ENCODE measurements around the gene DCAF8L2. TPM values are rescaled to one million over a fixed set of nuclear protein-coding genes. Genes with fewer than 3 reads are reported as not detected.

The DCAF8L2 gene
- total RNA-seq, 4 donors from 2014 or later: 0.23 TPM; not detected in 3

- ATAC-seq: no peak
- Histone ChIP-seq H3K4me3 (no peak overlapping the region), H3K9me3 (no peaks in the 10 kb centered on the region), H3K27ac (no peak overlapping the region), H3K4me1 (no peaks in the 10 kb centered on the region), H3K27me3 (no peaks in the 10 kb centered on the region), H3K36me3 (no peaks in the 10 kb centered on the region)
- TF ChIP-seq POLR2A (IDR thresholded peaks at IDR 0.05): no peak
- no peak for TF ChIP-seq POLR2AphosphoS5 (IDR thresholded peaks at IDR 0.05)
- TF ChIP-seq CTCF (IDR thresholded peaks at IDR 0.05): no peak
- no peak for TF ChIP-seq EP300 (IDR thresholded peaks at IDR 0.05)
- WGBS, 2 donors (ENCODE audit: low coverage in 1 of 2): 17% methylated on average over 1 of the region's 1 CpG; no CpG with 5 or more reads in 1 of the 2 donors
Measured at GRCh38 chrX:27656581-27656980, 66.4 kb downstream of the DCAF8L2 start.

- no peak for ATAC-seq
- no peak for TF ChIP-seq CTCF (IDR thresholded peaks at IDR 0.05)
- no peak for TF ChIP-seq POLR2A (IDR thresholded peaks at IDR 0.05)
- no peak for TF ChIP-seq POLR2AphosphoS5 (IDR thresholded peaks at IDR 0.05)
- no peak for TF ChIP-seq EP300 (IDR thresholded peaks at IDR 0.05)
- H3K4me1 ChIP-seq: no peaks in the 10 kb centered on the region
- no peak overlapping the region for H3K27ac ChIP-seq
- no peaks in the 10 kb centered on the region for H3K9me3 ChIP-seq
- no peaks in the 10 kb centered on the region for H3K36me3 ChIP-seq
- no peaks in the 10 kb centered on the region for H3K27me3 ChIP-seq
- no peak overlapping the region for H3K4me3 ChIP-seq
Measured at GRCh38 chrX:27660878-27661277, 70.7 kb downstream of the DCAF8L2 start.

- no peak for ATAC-seq
- H3K27me3 ChIP-seq: no peaks in the 10 kb centered on the region
- TF ChIP-seq POLR2AphosphoS5 (IDR thresholded peaks at IDR 0.05): no peak
- no peak for TF ChIP-seq POLR2A (IDR thresholded peaks at IDR 0.05)
- no peak for TF ChIP-seq EP300 (IDR thresholded peaks at IDR 0.05)
- no peak for TF ChIP-seq CTCF (IDR thresholded peaks at IDR 0.05)
- no peaks in the 10 kb centered on the region for H3K9me3 ChIP-seq
- no peaks in the 10 kb centered on the region for H3K36me3 ChIP-seq
- no peaks in the 10 kb centered on the region for H3K4me1 ChIP-seq
- no peak overlapping the region for H3K27ac ChIP-seq
- no peak overlapping the region for H3K4me3 ChIP-seq
- WGBS, 2 donors (ENCODE audit: low coverage in 1 of 2): 77 to 92% methylated on average over 2 of the region's 2 CpGs
Measured at GRCh38 chrX:27671234-27671633, 81.1 kb downstream of the DCAF8L2 start.

- Histone ChIP-seq H3K27me3 (no peaks in the 10 kb centered on the region), H3K4me1 (no peaks in the 10 kb centered on the region), H3K27ac (no peak overlapping the region), H3K4me3 (no peak overlapping the region), H3K36me3 (no peaks in the 10 kb centered on the region), H3K9me3 (no peaks in the 10 kb centered on the region)
- ATAC-seq: no peak
- TF ChIP-seq POLR2A (IDR thresholded peaks at IDR 0.05) (no peak), CTCF (IDR thresholded peaks at IDR 0.05) (no peak)
- 44% methylated on average over 4 of the region's 4 CpGs; no CpG with 5 or more reads in 1 of the 2 donors for WGBS, 2 donors (ENCODE audit: low coverage in 1 of 2)
Measured at GRCh38 chrX:27674491-27674890, 84.3 kb downstream of the DCAF8L2 start.

- Histone ChIP-seq H3K4me1 (no peaks in the 10 kb centered on the region), H3K4me3 (no peak overlapping the region), H3K27ac (no peak overlapping the region), H3K9me3 (no peaks in the 10 kb centered on the region), H3K27me3 (no peaks in the 10 kb centered on the region), H3K36me3 (no peaks in the 10 kb centered on the region)
- no peak for ATAC-seq
- WGBS, 2 donors (ENCODE audit: low coverage in 1 of 2): 100% methylated on average over 1 of the region's 1 CpG; no CpG with 5 or more reads in 1 of the 2 donors
- TF ChIP-seq EP300 (IDR thresholded peaks at IDR 0.05) (no peak), POLR2AphosphoS5 (IDR thresholded peaks at IDR 0.05) (no peak), POLR2A (IDR thresholded peaks at IDR 0.05) (no peak), CTCF (IDR thresholded peaks at IDR 0.05) (no peak)
Measured at GRCh38 chrX:27675493-27675892, 85.3 kb downstream of the DCAF8L2 start.
